ENCODE data around the gene KRTAP6-3. TPM values are rescaled to one million over a fixed set of nuclear protein-coding genes. Genes with fewer than 3 reads are reported as not detected.

Gene KRTAP6-3
- total RNA-seq, 4 donors from 2014 or later, result not detected

DNA sequence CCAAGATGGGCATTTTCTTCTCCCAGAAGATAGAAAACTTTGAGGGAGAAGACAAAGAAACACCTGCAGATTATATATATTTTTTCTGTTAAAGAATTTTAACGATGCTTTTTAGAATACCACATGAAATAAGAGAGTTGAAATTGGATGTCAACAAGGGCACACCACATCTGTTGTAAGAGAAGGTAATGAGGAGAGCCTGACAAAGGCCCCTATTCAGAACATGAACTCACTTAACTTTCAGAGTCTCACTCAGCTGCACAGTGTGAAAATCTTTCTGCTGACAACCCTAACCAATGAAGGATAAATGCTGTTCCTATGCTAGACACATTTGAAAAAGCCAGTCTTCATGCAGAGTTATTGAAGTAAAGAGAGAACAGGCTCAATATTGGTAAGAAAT lies 9.4 kb upstream of the KRTAP6-3 start:
- Histone ChIP-seq H3K36me3 (no peaks in the 10 kb centered on the region), H3K27me3 (no peaks in the 10 kb centered on the region), H3K4me3 (no peak overlapping the region), H3K27ac (no peak overlapping the region), H3K9me3 (no peaks in the 10 kb centered on the region), H3K4me1 (no peaks in the 10 kb centered on the region)
- TF ChIP-seq CTCF (IDR thresholded peaks at IDR 0.05), result no peak
- TF ChIP-seq POLR2A (IDR thresholded peaks at IDR 0.05), result no peak
- no peak for TF ChIP-seq EP300 (IDR thresholded peaks at IDR 0.05)
- TF ChIP-seq POLR2AphosphoS5 (IDR thresholded peaks at IDR 0.05), result no peak
- ATAC-seq, result no peak
- 71 to 83% methylated on average over 1 of the region's 1 CpG for WGBS, 2 donors (ENCODE audit: low coverage in 1 of 2)

DNA sequence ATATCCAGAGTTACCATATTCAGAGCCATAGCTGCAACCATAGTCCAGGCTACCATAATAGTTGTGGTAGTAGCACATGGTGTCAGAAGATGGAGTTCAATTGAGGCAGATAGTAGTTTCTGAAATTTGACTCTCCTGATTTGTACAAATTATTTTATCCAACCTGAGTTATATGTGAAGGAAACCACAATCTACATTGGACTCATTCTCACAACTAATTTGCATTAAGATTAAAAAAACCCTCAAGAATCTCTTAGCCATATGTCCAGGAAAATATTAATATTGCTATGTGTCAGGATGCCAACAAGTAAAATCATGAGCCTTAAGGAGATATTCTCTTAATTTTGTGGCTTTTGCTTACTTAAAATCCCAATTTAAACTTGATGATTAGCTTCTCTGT lies 1.9 kb upstream of the KRTAP6-3 start, which contains the start of gene KRTAP22-2:
TSS of gene KRTAP22-2 (minus strand) at position 101 of the 400 bp plus-strand sequence.
- Histone ChIP-seq H3K4me3 (no peak within 1 kb of the TSS), H3K36me3 (no peaks in the 10 kb centered on the region), H3K27me3 (no peaks in the 10 kb centered on the region), H3K9me3 (no peaks in the 10 kb centered on the region), H3K4me1 (no peaks in the 10 kb centered on the region), H3K27ac (no peak within 1 kb of the TSS)
- TF ChIP-seq EP300 (IDR thresholded peaks at IDR 0.05), result no peak
- no peak for TF ChIP-seq POLR2A (IDR thresholded peaks at IDR 0.05)
- TF ChIP-seq CTCF (IDR thresholded peaks at IDR 0.05), result no peak
- no peak for TF ChIP-seq POLR2AphosphoS5 (IDR thresholded peaks at IDR 0.05)
- ATAC-seq, result no peak

GRCh38 chr21:30598802-30599201 lies 6.6 kb downstream of the KRTAP6-3 start, which contains the start of gene KRTAP6-2:
TSS of gene KRTAP6-2 (minus strand) at chr21:30598902. CDS start at chr21:30598874, 28 bp downstream.
- Histone ChIP-seq H3K27ac (no peak within 1 kb of the TSS), H3K9me3 (no peaks in the 10 kb centered on the region), H3K4me1 (no peaks in the 10 kb centered on the region), H3K4me3 (no peak within 1 kb of the TSS), H3K36me3 (no peaks in the 10 kb centered on the region), H3K27me3 (no peaks in the 10 kb centered on the region)
- WGBS, 2 donors (ENCODE audit: low coverage in 1 of 2), result 100% methylated on average over 5 of the region's 6 CpGs; no CpG with 5 or more reads in 1 of the 2 donors
- ATAC-seq, result no peak
- no peak for TF ChIP-seq POLR2AphosphoS5 (IDR thresholded peaks at IDR 0.05)
- no peak for TF ChIP-seq EP300 (IDR thresholded peaks at IDR 0.05)
- TF ChIP-seq POLR2A (IDR thresholded peaks at IDR 0.05), result no peak
- no peak for TF ChIP-seq CTCF (IDR thresholded peaks at IDR 0.05)

DNA sequence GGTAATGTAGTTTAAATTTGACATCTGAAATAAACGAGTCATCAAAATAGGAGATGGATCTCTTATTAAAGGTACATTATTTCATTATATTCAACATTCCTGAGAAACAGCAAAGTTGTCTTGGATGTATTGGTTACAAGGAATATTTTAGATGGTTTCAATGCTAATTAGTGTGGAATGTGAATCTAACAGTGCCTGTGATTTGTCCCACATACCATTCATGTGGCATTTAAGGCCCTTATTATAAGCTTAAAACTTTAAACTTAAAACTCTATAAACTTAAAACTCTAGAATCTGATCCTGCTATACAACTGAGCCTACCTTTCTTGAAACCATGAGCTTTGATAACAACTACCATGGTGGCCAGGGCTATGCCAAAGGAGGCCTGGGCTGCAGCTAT lies 8.5 kb downstream of the KRTAP6-3 start, which contains the start of gene KRTAP22-1:
TSS of gene KRTAP22-1 (plus strand) at position 301 of the 400 bp plus-strand sequence.
- no peaks in the 10 kb centered on the region for H3K27me3 ChIP-seq
- H3K36me3 ChIP-seq, result no peaks in the 10 kb centered on the region
- WGBS, 2 donors (ENCODE audit: low coverage in 1 of 2), result 50 to 67% methylated on average over 1 of the region's 1 CpG

More for the DNA sequence above, 8.5 kb downstream of the KRTAP6-3 start, which contains the start of gene KRTAP22-1:
- ATAC-seq, result no peak
- Histone ChIP-seq H3K27ac (no peak within 1 kb of the TSS), H3K4me3 (no peak within 1 kb of the TSS), H3K4me1 (no peaks in the 10 kb centered on the region), H3K9me3 (no peaks in the 10 kb centered on the region)
- TF ChIP-seq CTCF (IDR thresholded peaks at IDR 0.05) (no peak), POLR2A (IDR thresholded peaks at IDR 0.05) (no peak), POLR2AphosphoS5 (IDR thresholded peaks at IDR 0.05) (no peak), EP300 (IDR thresholded peaks at IDR 0.05) (no peak)

Data from gastroesophageal sphincter (tissue), 4 donors.